Measurements from ENCODE around the gene SH3GL1.
A peak's percentile ranks its signal among the peaks of the same experiment; 100 is the strongest.

The SH3GL1 gene

DNA sequence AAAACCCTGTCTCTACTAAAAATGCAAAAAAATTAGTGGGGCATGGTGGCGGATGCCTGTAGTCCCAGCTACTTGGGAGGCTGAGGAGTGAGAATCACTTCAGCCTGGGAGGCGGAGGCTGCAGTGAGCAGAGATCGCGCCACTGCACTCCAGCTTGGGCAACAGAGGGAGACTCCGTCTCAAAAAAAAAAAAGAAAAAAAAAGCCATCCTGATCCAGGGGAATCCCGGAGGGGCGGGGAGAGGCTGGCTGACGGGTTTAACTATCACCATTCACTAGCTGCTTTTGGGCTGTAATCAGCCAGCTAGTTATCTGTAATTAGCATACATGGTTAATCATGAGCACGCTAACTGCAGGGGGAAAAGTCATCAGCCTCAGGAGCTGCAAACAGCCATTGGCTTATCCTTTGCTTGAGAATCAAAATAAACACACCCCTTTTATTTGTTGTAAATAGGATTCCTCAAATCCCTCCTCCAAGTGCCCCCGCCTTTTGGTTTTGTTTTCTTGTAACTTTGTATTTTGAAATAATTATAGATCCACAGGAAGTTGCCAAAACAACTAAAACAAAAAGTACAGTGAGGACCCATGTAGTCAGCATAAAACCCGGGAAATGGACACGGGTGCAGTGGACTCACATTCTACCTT is 86.4 kb downstream of the SH3GL1 start:
- DNase-seq: peak; percentile 59 to 65
